Nephron (organoid): ENCODE data around the gene PCDHGA1.

Experiments used
- H3K27ac Mint-ChIP-seq, 3 experiments: 2 replicates each; pipeline ENCODE4 v1.8.0; 2020; ENCODE audit warnings: mixed read lengths in 3 of 3, mild to moderate bottlenecking in 2 of 3, moderate library complexity in 1 of 3
- H3K27me3 Mint-ChIP-seq: 2 replicates; pipeline ENCODE4 v1.8.0; 2021; ENCODE audit warnings: low read depth, mild to moderate bottlenecking, moderate library complexity, mixed read lengths
- H3K36me3 Mint-ChIP-seq: 2 replicates; pipeline ENCODE4 v1.8.0; 2020; ENCODE audit warnings: low read depth, mixed read lengths
- H3K4me1 Mint-ChIP-seq: 2 replicates; pipeline ENCODE4 v1.8.0; 2020; ENCODE audit warnings: mixed read lengths
- H3K4me3 Mint-ChIP-seq, 3 experiments: 2 replicates each; pipeline ENCODE4 v1.8.0; 2020; ENCODE audit warnings: mild to moderate bottlenecking in 3 of 3, mixed read lengths in 3 of 3, moderate library complexity in 2 of 3
- H3K9me3 Mint-ChIP-seq: 2 replicates; pipeline ENCODE4 v1.8.0; 2020; ENCODE audit warnings: mixed read lengths
- TF ChIP-seq, protein P1 (sequence below), 3 experiments: fragments of 200-600 bp; sonication (generic); IDR thresholded peaks; one replicate each; pipeline ENCODE4 v1.5.0; 2021; ENCODE audit warnings: antibody characterized with exemption in 3 of 3; ENCODE audit not compliant: unreplicated experiment in 3 of 3

Gene PCDHGA1

DNA sequence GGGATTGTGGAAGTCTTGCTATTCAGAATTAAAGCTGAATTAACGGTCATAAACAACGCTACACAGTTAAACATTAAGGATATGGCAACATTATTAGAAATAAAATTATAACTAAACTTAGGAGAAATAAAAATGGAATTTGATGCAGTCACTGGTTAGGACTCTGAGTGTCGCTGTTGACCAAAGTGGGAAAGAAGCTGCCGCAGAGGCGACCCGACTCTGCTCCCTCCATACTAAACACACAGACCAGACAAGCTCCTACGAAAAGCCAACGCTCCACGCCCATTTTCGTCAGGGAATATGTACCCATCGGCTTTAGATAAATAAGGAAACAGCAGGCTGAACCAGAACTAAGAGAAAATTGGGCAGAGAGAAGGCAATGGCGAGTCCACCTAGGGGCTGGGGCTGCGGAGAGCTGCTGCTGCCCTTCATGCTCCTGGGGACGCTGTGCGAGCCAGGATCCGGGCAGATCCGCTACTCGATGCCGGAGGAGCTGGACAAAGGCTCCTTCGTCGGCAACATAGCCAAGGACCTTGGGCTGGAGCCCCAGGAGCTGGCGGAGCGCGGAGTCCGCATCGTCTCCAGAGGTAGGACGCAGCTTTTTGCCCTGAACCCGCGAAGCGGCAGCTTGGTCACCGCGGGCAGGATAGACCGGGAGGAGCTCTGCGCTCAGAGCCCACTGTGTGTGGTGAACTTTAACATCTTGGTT lies 33.8 kb downstream of the PCDHGA1 start, which contains the start of gene PCDHGA5:
Gene PCDHGA5 (plus strand): TSS at position 211 of the 709 bp plus-strand sequence. CDS start 169 bp downstream, at position 380.
- H3K27me3 Mint-ChIP-seq = no peaks in the 10 kb centered on the region
- H3K9me3 Mint-ChIP-seq = peaks cover 67% of the 10 kb centered on the region
- H3K4me1 Mint-ChIP-seq = no peaks in the 10 kb centered on the region
- no peak within 1 kb of the TSS for H3K27ac Mint-ChIP-seq
- peaks cover 32% of the 10 kb centered on the region for H3K36me3 Mint-ChIP-seq
- no peak within 1 kb of the TSS for H3K4me3 Mint-ChIP-seq
- TF ChIP-seq, protein P1, sequence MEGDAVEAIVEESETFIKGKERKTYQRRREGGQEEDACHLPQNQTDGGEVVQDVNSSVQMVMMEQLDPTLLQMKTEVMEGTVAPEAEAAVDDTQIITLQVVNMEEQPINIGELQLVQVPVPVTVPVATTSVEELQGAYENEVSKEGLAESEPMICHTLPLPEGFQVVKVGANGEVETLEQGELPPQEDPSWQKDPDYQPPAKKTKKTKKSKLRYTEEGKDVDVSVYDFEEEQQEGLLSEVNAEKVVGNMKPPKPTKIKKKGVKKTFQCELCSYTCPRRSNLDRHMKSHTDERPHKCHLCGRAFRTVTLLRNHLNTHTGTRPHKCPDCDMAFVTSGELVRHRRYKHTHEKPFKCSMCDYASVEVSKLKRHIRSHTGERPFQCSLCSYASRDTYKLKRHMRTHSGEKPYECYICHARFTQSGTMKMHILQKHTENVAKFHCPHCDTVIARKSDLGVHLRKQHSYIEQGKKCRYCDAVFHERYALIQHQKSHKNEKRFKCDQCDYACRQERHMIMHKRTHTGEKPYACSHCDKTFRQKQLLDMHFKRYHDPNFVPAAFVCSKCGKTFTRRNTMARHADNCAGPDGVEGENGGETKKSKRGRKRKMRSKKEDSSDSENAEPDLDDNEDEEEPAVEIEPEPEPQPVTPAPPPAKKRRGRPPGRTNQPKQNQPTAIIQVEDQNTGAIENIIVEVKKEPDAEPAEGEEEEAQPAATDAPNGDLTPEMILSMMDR (IDR thresholded peaks at IDR 0.05; ENCODE audit: unreplicated experiment in 3 of 3) = no peak

DNA sequence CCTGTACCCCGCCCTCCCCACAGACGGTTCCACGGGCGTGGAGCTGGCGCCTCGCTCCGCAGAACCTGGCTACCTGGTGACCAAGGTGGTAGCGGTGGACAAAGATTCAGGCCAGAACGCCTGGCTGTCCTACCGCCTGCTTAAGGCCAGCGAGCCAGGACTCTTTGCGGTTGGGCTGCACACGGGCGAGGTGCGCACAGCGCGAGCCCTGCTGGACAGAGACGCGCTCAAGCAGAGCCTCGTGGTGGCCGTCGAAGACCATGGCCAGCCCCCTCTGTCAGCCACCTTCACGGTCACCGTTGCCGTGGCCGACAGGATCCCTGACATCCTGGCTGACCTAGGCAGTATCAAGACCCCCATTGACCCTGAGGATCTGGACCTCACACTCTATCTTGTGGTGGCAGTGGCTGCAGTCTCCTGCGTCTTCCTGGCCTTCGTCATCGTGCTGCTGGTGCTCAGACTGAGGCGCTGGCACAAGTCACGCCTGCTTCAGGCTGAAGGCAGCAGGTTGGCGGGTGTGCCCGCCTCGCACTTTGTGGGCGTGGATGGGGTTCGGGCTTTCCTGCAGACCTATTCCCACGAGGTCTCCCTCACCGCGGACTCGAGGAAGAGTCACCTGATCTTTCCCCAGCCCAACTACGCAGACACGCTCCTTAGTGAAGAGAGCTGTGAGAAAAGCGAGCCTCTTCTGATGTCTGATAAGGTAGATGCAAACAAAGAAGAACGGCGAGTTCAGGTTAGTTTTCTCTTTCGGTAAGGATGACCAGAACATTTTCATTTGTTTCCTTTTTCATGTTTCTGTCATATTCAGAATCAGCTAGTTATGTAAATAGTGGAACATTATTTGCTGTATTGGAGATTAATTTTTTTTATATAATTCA lies 35.9 kb downstream of the PCDHGA1 start:
- H3K27me3 Mint-ChIP-seq = no peaks in the 10 kb centered on the region
- peaks cover 66% of the 10 kb centered on the region for H3K9me3 Mint-ChIP-seq
- TF ChIP-seq, protein P1 (IDR thresholded peaks at IDR 0.05; ENCODE audit: unreplicated experiment in 3 of 3) = no peak
- H3K4me3 Mint-ChIP-seq = no peak overlapping the region
- H3K36me3 Mint-ChIP-seq = peaks cover 32% of the 10 kb centered on the region
- no peak overlapping the region for H3K27ac Mint-ChIP-seq
- no peaks in the 10 kb centered on the region for H3K4me1 Mint-ChIP-seq

DNA sequence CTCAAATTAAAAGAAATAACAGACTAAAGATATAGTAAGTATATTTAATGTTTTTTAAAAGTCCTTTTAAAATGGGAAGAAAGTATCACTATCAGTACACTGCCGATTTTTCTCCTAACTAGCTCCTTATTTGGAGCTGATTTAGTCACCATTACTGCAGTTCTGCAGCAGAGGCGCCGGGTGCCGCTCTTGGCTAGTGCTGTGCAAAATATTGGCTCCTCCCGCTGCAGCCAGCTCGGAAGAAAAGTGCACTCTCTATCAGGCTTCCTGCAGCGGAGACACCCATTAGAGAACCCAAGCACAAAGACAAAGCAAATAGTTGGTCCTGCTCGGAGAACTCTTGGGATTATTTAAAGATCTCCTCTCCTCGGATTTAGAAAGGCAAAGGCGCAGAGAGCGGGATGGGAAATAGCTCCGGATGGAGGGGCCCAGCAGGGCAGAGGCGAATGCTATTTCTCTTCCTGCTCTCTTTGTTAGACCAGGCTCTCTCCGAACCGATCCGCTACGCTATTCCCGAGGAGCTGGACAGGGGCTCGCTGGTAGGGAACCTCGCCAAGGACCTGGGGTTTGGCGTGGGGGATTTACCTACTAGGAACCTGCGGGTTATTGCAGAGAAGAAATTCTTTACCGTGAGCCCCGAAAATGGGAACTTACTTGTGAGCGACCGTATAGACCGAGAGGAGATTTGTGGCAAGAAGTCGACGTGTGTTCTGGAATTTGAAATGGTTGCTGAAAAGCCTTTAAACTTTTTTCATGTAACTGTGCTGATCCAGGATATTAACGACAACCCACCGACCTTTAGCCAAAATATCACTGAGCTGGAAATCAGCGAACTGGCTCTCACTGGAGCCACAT lies 39.9 kb downstream of the PCDHGA1 start, which contains the start of gene PCDHGB3:
Gene PCDHGB3 (plus strand): TSS at position 249 of the 855 bp plus-strand sequence. CDS start 153 bp downstream, at position 402.
- Mint-ChIP-seq H3K36me3 (peaks cover 36% of the 10 kb centered on the region), H3K4me1 (no peaks in the 10 kb centered on the region), H3K27ac (no peak within 1 kb of the TSS), H3K4me3 (no peak within 1 kb of the TSS), H3K27me3 (no peaks in the 10 kb centered on the region), H3K9me3 (peaks cover 62% of the 10 kb centered on the region)
- TF ChIP-seq, protein P1 (IDR thresholded peaks at IDR 0.05; ENCODE audit: unreplicated experiment in 3 of 3) = no peak

- TF ChIP-seq, protein P1 (IDR thresholded peaks at IDR 0.05; ENCODE audit: unreplicated experiment in 3 of 3) = no peak
- Mint-ChIP-seq H3K4me1 (no peaks in the 10 kb centered on the region), H3K27me3 (no peaks in the 10 kb centered on the region), H3K9me3 (peaks cover 61% of the 10 kb centered on the region), H3K4me3 (no peak overlapping the region), H3K36me3 (peaks cover 34% of the 10 kb centered on the region), H3K27ac (no peak overlapping the region)
Observed at GRCh38 chr5:141371572-141372475, 41.5 kb downstream of the PCDHGA1 start.
